SK-N-SH treated with all-trans-retinoic acid at 6 μM for 48 hours (cell line): ENCODE results near the gene KATNIP.

Source experiments
- ATAC-seq: fragments of 200-7000 bp; cut with Tn5 transposase; 3 replicates; pipeline ENCODE4 v1.9.1; 2020; ENCODE audit warnings: mild to moderate bottlenecking, moderate library complexity
- ARNTL ChIP-seq: fragments of 450-650 bp; formaldehyde crosslinking; IDR thresholded peaks from 2 replicates; pipeline ENCODE4 v1.5.0; 2020; ENCODE audit warnings: low read depth, mild to moderate bottlenecking, moderate library complexity, borderline replicate concordance
- BACH2 ChIP-seq: fragments of 250-450 bp; sonication (Bioruptor Pico); IDR thresholded peaks from 2 replicates; pipeline ENCODE4 v1.9.0; 2021; ENCODE audit warnings: mild to moderate bottlenecking, borderline replicate concordance
- CREB5 ChIP-seq: fragments of 250-450 bp; sonication (Bioruptor Pico); IDR thresholded peaks from 2 replicates; pipeline ENCODE4 v1.5.1; 2020; ENCODE audit warnings: low read depth, mild to moderate bottlenecking, moderate library complexity
- CSRNP3 ChIP-seq: fragments of 250-450 bp; sonication (Bioruptor Pico); IDR thresholded peaks from 2 replicates; pipeline ENCODE4 v1.5.1; 2021; ENCODE audit warnings: mild to moderate bottlenecking, moderate library complexity
- ESRRG ChIP-seq: fragments of 250-450 bp; sonication (Bioruptor Pico); IDR thresholded peaks from 2 replicates; pipeline ENCODE4 v1.6.1; 2021; ENCODE audit warnings: mild to moderate bottlenecking
- GLIS3 ChIP-seq: fragments of 250-450 bp; sonication (Bioruptor Pico); IDR thresholded peaks from 2 replicates; pipeline ENCODE4 v1.5.0; 2020; ENCODE audit warnings: mild to moderate bottlenecking, moderate library complexity
- OSR1 ChIP-seq: fragments of 250-450 bp; sonication (Bioruptor Pico); IDR thresholded peaks from 2 replicates; pipeline ENCODE4 v1.8.0; 2022; ENCODE audit warnings: moderate library complexity, mild to moderate bottlenecking, inconsistent platforms
- PPARA ChIP-seq: fragments of 250-450 bp; sonication (Bioruptor Pico); IDR thresholded peaks from 2 replicates; pipeline ENCODE4 v1.5.0; 2020; ENCODE audit warnings: mild to moderate bottlenecking, borderline replicate concordance
- RARB ChIP-seq: fragments of 250-450 bp; sonication (Bioruptor Pico); IDR thresholded peaks from 2 replicates; pipeline ENCODE4 v1.8.0; 2021; ENCODE audit warnings: mild to moderate bottlenecking, moderate library complexity
- SNAI2 ChIP-seq: fragments of 250-450 bp; sonication (Bioruptor Pico); IDR thresholded peaks from 2 replicates; pipeline ENCODE4 v1.5.0; 2020; ENCODE audit warnings: mild to moderate bottlenecking, moderate library complexity
- TCF4 ChIP-seq: fragments of 250-450 bp; sonication (Bioruptor Pico); IDR thresholded peaks from 2 replicates; pipeline ENCODE4 v1.8.0; 2021; ENCODE audit warnings: mild to moderate bottlenecking, moderate library complexity, borderline replicate concordance
- TOX ChIP-seq: fragments of 250-450 bp; sonication (Bioruptor Pico); IDR thresholded peaks from 2 replicates; pipeline ENCODE4 v1.8.0; 2021; ENCODE audit warnings: mild to moderate bottlenecking, moderate library complexity, borderline replicate concordance
- TSHZ2 ChIP-seq: fragments of 250-450 bp; sonication (Bioruptor Pico); IDR thresholded peaks from 2 replicates; pipeline ENCODE4 v1.5.0; 2020; ENCODE audit warnings: mild to moderate bottlenecking, moderate library complexity
- ZC3H10 ChIP-seq: fragments of 250-450 bp; sonication (Bioruptor Pico); IDR thresholded peaks from 2 replicates; pipeline ENCODE4 v1.5.1; 2021; ENCODE audit warnings: mild to moderate bottlenecking, moderate library complexity
- ZFP3 ChIP-seq: fragments of 250-450 bp; sonication (Bioruptor Pico); IDR thresholded peaks from 2 replicates; pipeline ENCODE4 v1.5.0; 2020; ENCODE audit warnings: mild to moderate bottlenecking, moderate library complexity
- ZNF565 ChIP-seq: fragments of 450-650 bp; formaldehyde crosslinking; conservative IDR thresholded peaks from 2 replicates; pipeline ENCODE4 v1.5.0; 2020; ENCODE audit warnings: low read depth, mild to moderate bottlenecking, moderate library complexity
- TF ChIP-seq, protein P1 (sequence below): fragments of 250-450 bp; sonication (Bioruptor Pico); IDR thresholded peaks from 2 replicates; pipeline ENCODE4 v1.8.0; 2021; ENCODE audit warnings: low read depth, mild to moderate bottlenecking, moderate library complexity, borderline replicate concordance
- TF ChIP-seq, protein P2 (sequence below): fragments of 250-450 bp; sonication (Bioruptor Pico); IDR thresholded peaks from 2 replicates; pipeline ENCODE4 v1.8.0; 2020; ENCODE audit warnings: mild to moderate bottlenecking, moderate library complexity, borderline replicate concordance

KATNIP gene

DNA sequence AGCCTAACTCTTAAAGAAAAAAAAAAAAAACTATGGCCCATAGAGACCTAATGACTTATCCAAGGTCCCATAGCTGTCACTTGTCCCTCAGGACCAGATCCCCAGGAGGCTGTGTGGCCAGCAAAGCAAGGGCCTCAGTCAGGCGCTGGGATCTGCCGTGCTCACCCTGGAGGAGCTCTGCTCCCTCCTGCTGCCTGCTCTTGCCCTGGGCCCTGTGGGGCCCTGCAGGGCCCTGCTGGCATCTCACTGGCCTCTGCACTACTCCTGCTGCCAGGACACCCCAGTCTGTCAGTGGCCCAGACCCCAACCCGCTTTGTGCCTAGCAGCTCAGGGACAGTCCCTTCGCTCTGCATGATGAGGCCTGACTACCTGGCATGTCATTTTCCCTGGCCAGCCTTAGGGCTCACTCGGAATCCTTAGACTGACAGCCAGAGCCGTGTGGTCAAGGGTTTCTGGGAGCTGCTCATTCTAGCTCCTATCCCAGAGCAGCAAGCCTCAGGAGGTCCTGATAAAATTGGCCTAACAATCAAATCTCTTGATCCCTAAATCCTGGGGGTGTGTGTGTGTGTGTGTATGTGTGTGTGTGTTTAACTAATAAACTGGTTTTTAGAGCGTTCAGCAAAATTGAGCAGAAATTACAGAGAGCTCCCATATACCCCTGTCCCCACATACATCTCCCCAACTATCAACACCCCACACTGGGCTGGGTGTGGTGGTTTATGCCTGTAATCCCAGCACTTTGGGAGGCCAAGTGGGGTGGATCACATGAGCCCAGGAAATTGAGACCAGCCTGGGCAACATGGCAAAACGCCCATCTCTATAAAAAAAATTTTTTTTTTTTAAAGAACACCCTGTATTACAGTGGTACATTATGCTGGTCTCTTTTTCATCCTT, 21.7 kb downstream of the KATNIP start (continued):
- TF ChIP-seq ZC3H10 (CRISPR knock-in tag) = no peak
- TF ChIP-seq, protein P1, sequence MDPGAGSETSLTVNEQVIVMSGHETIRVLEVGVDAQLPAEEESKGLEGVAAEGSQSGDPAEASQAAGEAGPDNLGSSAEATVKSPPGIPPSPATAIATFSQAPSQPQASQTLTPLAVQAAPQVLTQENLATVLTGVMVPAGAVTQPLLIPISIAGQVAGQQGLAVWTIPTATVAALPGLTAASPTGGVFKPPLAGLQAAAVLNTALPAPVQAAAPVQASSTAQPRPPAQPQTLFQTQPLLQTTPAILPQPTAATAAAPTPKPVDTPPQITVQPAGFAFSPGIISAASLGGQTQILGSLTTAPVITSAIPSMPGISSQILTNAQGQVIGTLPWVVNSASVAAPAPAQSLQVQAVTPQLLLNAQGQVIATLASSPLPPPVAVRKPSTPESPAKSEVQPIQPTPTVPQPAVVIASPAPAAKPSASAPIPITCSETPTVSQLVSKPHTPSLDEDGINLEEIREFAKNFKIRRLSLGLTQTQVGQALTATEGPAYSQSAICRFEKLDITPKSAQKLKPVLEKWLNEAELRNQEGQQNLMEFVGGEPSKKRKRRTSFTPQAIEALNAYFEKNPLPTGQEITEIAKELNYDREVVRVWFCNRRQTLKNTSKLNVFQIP (CRISPR knock-in tag) = no peak
- TF ChIP-seq, all 23 proteins: peak for 0

GRCh38 chr16:27572711-27573110, 22.8 kb downstream of the KATNIP start:
- no peak for ATAC-seq
- no peak for TF ChIP-seq ZC3H10 (CRISPR knock-in tag)
- TF ChIP-seq ESRRG = no peak
- TF ChIP-seq ZFP3 (CRISPR knock-in tag) = no peak
- TF ChIP-seq, protein P1 (CRISPR knock-in tag) = no peak
- no peak for TF ChIP-seq ARNTL

GRCh38 chr16:27576729-27577128, 26.8 kb downstream of the KATNIP start:
- TF ChIP-seq, protein P2, sequence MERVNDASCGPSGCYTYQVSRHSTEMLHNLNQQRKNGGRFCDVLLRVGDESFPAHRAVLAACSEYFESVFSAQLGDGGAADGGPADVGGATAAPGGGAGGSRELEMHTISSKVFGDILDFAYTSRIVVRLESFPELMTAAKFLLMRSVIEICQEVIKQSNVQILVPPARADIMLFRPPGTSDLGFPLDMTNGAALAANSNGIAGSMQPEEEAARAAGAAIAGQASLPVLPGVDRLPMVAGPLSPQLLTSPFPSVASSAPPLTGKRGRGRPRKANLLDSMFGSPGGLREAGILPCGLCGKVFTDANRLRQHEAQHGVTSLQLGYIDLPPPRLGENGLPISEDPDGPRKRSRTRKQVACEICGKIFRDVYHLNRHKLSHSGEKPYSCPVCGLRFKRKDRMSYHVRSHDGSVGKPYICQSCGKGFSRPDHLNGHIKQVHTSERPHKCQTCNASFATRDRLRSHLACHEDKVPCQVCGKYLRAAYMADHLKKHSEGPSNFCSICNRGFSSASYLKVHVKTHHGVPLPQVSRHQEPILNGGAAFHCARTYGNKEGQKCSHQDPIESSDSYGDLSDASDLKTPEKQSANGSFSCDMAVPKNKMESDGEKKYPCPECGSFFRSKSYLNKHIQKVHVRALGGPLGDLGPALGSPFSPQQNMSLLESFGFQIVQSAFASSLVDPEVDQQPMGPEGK (CRISPR knock-in tag) = no peak
- no peak for TF ChIP-seq GLIS3 (CRISPR knock-in tag)
- no peak for TF ChIP-seq OSR1
- no peak for TF ChIP-seq ZNF565 (CRISPR knock-in tag)
- no peak for TF ChIP-seq BACH2 (CRISPR knock-in tag)
- no peak for TF ChIP-seq ZC3H10 (CRISPR knock-in tag)
- TF ChIP-seq ESRRG = no peak
- TF ChIP-seq CREB5 (CRISPR knock-in tag) = no peak
- TF ChIP-seq, protein P1 (CRISPR knock-in tag) = no peak
- TF ChIP-seq PPARA (CRISPR knock-in tag) = no peak
- no peak for TF ChIP-seq SNAI2 (CRISPR knock-in tag)
- no peak for TF ChIP-seq TOX (CRISPR knock-in tag)
- no peak for TF ChIP-seq TSHZ2 (CRISPR knock-in tag)
- no peak for TF ChIP-seq CSRNP3 (CRISPR knock-in tag)
- TF ChIP-seq RARB (CRISPR knock-in tag) = no peak
- TF ChIP-seq TCF4 = no peak
- no peak for TF ChIP-seq ZFP3 (CRISPR knock-in tag)
- TF ChIP-seq ARNTL = no peak
- no peak for ATAC-seq
